Panc1 (cell line): ENCODE results near the gene STXBP5. TPM values are rescaled to one million over a fixed set of nuclear protein-coding genes. Genes with fewer than 3 reads are reported as not detected.

Experiments used
- ATAC-seq: fragments of 200-7000 bp; cut with Tn5 transposase; 2 replicates; pipeline ENCODE4 v1.9.1; 2020; ENCODE audit warnings: mild to moderate bottlenecking, moderate library complexity
- BruUV-seq: library from RNA; stranded (reverse); fragments of 400-500 nt; replicated peaks from 2 replicates; lab custom pipeline; 2021; lab: Mats Ljungman, UMichigan
- CTCF ChIA-PET: fragments of 300-600 bp; sonication (Branson Sonifier 250); formaldehyde crosslinking; loops from one replicate; lab custom pipeline; 2022; ENCODE audit warnings: antibody characterized with exemption; lab: Charles Lee
- POLR2A ChIA-PET: fragments of 300-600 bp; sonication (Branson Sonifier 250); formaldehyde crosslinking; loops from one replicate; lab custom pipeline; 2022; ENCODE audit warnings: antibody characterized with exemption; lab: Charles Lee
- DNase-seq: peaks from one replicate; pipeline ENCODE4 v3.0.0-alpha.2; 2010; ENCODE audit warnings: low read depth, low spot score
- H3K27ac ChIP-seq: 2 replicates; pipeline ENCODE4 v1.5.1; 2011; ENCODE audit warnings: mild to moderate bottlenecking, low read length, inconsistent platforms
- H3K27me3 ChIP-seq: fragments of 200-500 bp; sonication (Bioruptor generic); 2 replicates; pipeline ENCODE4 v1.6.0; 2014; ENCODE audit warnings: low read length, inconsistent platforms; ENCODE audit not compliant: control insufficient read depth, insufficient read depth
- H3K36me3 ChIP-seq: fragments of 200-500 bp; sonication (Bioruptor generic); 2 replicates; pipeline ENCODE4 v1.5.1; 2014; ENCODE audit warnings: inconsistent platforms, mild to moderate bottlenecking, low read length, moderate library complexity; ENCODE audit not compliant: control insufficient read depth, insufficient read depth
- H3K4me1 ChIP-seq: 2 replicates; pipeline ENCODE4 v1.5.1; 2011; ENCODE audit warnings: inconsistent platforms, mild to moderate bottlenecking, low read length, moderate library complexity; ENCODE audit not compliant: control insufficient read depth, insufficient read depth
- H3K4me3 ChIP-seq, 2 experiments: 2 replicates each; pipeline ENCODE4 v1.5.1; 2011 to 2012; ENCODE audit warnings: low read depth in 2 of 2, low read length in 2 of 2, mild to moderate bottlenecking in 2 of 2, inconsistent platforms in 1 of 2, moderate library complexity in 1 of 2
- H3K9me3 ChIP-seq: fragments of 200-500 bp; sonication (Bioruptor generic); 2 replicates; pipeline ENCODE4 v1.5.1; 2014; ENCODE audit warnings: low read depth, mild to moderate bottlenecking, inconsistent platforms, low read length, moderate library complexity; ENCODE audit not compliant: control insufficient read depth, insufficient read depth
- CTCF ChIP-seq: fragments of 450-650 bp; IDR thresholded peaks from 2 replicates; pipeline ENCODE4 v1.5.1; 2017; ENCODE audit warnings: mild to moderate bottlenecking
- POLR2AphosphoS5 ChIP-seq: IDR thresholded peaks from 2 replicates; pipeline ENCODE4 v1.6.1; 2012; ENCODE audit warnings: mild to moderate bottlenecking, low read depth, low read length, moderate library complexity
- REST ChIP-seq, 2 experiments: IDR thresholded peaks; 2 replicates each; pipeline ENCODE4 v1.6.1; 2011 to 2012; ENCODE audit warnings: low read depth in 2 of 2, control low read depth in 1 of 2, low read length in 1 of 2, mild to moderate bottlenecking in 1 of 2, moderate library complexity in 1 of 2; ENCODE audit not compliant: insufficient read depth in 1 of 2
- SIN3A ChIP-seq: IDR thresholded peaks from 2 replicates; pipeline ENCODE4 v1.6.1; 2012; ENCODE audit warnings: low read depth, mild to moderate bottlenecking, low read length, moderate library complexity, borderline replicate concordance; ENCODE audit not compliant: insufficient read depth
- TCF7L2 ChIP-seq: IDR thresholded peaks from 2 replicates; pipeline ENCODE4 v1.6.1; 2011; ENCODE audit warnings: mild to moderate bottlenecking, low read depth, low read length, inconsistent platforms
- in situ Hi-C: cut with HindIII; loops from 2 replicates; pipeline ENCODE4 v1.10.0; 2016; ENCODE audit warnings: low sequenced_read_pairs, low pct_unique_long_range_greater_than_20kb
- intact Hi-C: fragments of 100-400 bp; cut with micrococcal nuclease; formaldehyde crosslinking; loops from one replicate; pipeline ENCODE4 v1.10.0; 2022; ENCODE audit not compliant: unreplicated experiment
- total RNA-seq: library from RNA; stranded (reverse); gene quantifications from one replicate; pipeline ENCODE4 v1.2.1, GENCODE V29; 2021; ENCODE audit not compliant: unreplicated experiment

STXBP5 gene
- total RNA-seq, 1 experiment from 2014 or later, result 77.8 TPM

- DNase-seq (no peak), ATAC-seq (no peak)
- POLR2A ChIA-PET, result no interaction called here
- no peak overlapping the region for H3K4me3 ChIP-seq
- BruUV-seq, result no TSS peak
- intact Hi-C loops, result no loop called here
- no peaks in the 10 kb centered on the region for H3K27me3 ChIP-seq
- no peaks in the 10 kb centered on the region for H3K4me1 ChIP-seq
- TF ChIP-seq POLR2AphosphoS5 (no peak), REST (IDR thresholded peaks at IDR 0.05; ENCODE audit: insufficient read depth in 1 of 2, low read depth in 2 of 2, low read length in 1 of 2) (no peak), CTCF (no peak), TCF7L2 (no peak), SIN3A (no peak)
- no peak overlapping the region for H3K27ac ChIP-seq
- H3K9me3 ChIP-seq, result no peaks in the 10 kb centered on the region
- in situ Hi-C loops, result no loop called here
- H3K36me3 ChIP-seq, result peaks cover 45% of the 10 kb centered on the region
- CTCF ChIA-PET, result no interaction called here
Observed at GRCh38 chr6:147322299-147323162, 118.3 kb downstream of the STXBP5 start.

GRCh38 chr6:147325557-147325956 lies 121.3 kb downstream of the STXBP5 start:
- H3K36me3 ChIP-seq, result peaks cover 33% of the 10 kb centered on the region
- ATAC-seq (no peak), DNase-seq (no peak)
- no TSS peak for BruUV-seq
- ChIA-PET POLR2A (no interaction called here), CTCF (no interaction called here)
- H3K27ac ChIP-seq, result no peak overlapping the region
- no peak overlapping the region for H3K4me3 ChIP-seq
- in situ Hi-C loops, result no loop called here
- H3K4me1 ChIP-seq, result no peaks in the 10 kb centered on the region
- TF ChIP-seq SIN3A (no peak), CTCF (no peak), REST (IDR thresholded peaks at IDR 0.05; ENCODE audit: insufficient read depth in 1 of 2, low read depth in 2 of 2, low read length in 1 of 2) (no peak), POLR2AphosphoS5 (no peak), TCF7L2 (no peak)
- intact Hi-C loops, result no loop called here
- H3K9me3 ChIP-seq, result no peaks in the 10 kb centered on the region
- no peaks in the 10 kb centered on the region for H3K27me3 ChIP-seq
